Omental fat pad (tissue), 4 donors: ENCODE measurements around the gene PCGF5. TPM values are rescaled to one million over a fixed set of nuclear protein-coding genes. Genes with fewer than 3 reads are reported as not detected.

Experiments
- ATAC-seq: fragments of 150-250 bp; one replicate; pipeline ENCODE4 v1.9.1; 2016; ENCODE audit warnings: mild to moderate bottlenecking, moderate library complexity; ENCODE audit not compliant: low FRiP score
- DNase-seq: peaks from one replicate; pipeline ENCODE4 v3.0.0-alpha.2; 2019; ENCODE audit warnings: low spot score
- CTCF ChIP-seq, 3 donors: fragments of 450-650 bp; IDR thresholded peaks; one replicate each; pipeline ENCODE4 v1.5.1; 2016 to 2017; ENCODE audit warnings: antibody characterized with exemption in 3 of 3, mild to moderate bottlenecking in 3 of 3, moderate library complexity in 2 of 3
- total RNA-seq, 4 donors: library from RNA; depleted of rRNA; stranded (reverse); fragments of >200 nt; gene quantifications; one replicate each; pipeline ENCODE4 v1.1.0, GENCODE V29; 2016

Gene PCGF5
- total RNA-seq, 4 donors from 2014 or later, result 31.9 to 55.4 (median 42.5) TPM

DNA sequence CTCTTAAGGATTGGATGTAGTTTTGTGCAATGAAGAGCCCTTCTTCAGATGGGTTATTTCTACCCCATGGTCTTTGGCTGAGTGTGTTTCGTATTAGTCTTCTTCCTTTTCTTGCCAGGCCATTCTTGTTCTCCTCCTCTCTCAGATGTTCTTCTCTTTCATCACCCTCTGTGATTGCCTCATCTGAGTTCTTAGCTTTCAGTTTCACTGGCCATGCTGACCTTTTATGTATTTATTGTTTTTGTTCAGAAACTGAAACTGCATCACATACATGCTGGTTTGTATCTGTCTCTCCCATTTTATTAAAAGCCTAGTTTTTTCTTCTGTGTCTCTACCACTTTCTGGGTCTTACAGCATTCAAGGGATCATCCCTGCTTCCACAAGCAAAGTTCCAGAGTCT is 21.7 kb upstream of the PCGF5 start:
- DNase-seq (no peak), ATAC-seq (peak; percentile 62)
- no peak for TF ChIP-seq CTCF (IDR thresholded peaks at IDR 0.05)

GRCh38 chr10:91200314-91201212 is 19.9 kb upstream of the PCGF5 start:
- ATAC-seq, result no peak
- no peak for DNase-seq
- no peak for TF ChIP-seq CTCF (IDR thresholded peaks at IDR 0.05)

GRCh38 chr10:91201213-91201996 is 19.1 kb upstream of the PCGF5 start:
- no peak for ATAC-seq

DNA sequence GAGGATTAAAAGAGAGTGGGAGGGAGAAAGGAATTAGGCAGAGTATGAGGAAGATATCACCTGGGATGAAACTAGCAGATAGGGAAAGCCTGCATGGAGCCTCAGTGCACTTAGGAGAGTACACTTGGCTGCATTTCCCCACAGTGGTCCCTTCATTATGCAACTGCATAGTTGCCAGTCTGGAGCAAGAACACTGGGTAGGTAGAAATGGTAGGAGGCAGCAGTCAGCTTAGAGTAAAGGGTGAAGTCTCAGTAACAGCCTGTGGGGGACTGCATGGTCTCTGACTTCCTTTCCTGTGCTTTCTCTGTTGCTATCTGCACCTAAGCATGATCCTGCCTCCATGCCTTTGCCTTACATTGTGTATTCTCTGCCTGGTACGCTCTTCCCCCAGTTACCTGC is 14.0 kb upstream of the PCGF5 start:
- ATAC-seq (no peak), DNase-seq (no peak)
- TF ChIP-seq CTCF (IDR thresholded peaks at IDR 0.05), result no peak

More at GRCh38 chr10:91201213-91201996, 19.1 kb upstream of the PCGF5 start:
- no peak for DNase-seq
- TF ChIP-seq CTCF (IDR thresholded peaks at IDR 0.05), result no peak

DNA sequence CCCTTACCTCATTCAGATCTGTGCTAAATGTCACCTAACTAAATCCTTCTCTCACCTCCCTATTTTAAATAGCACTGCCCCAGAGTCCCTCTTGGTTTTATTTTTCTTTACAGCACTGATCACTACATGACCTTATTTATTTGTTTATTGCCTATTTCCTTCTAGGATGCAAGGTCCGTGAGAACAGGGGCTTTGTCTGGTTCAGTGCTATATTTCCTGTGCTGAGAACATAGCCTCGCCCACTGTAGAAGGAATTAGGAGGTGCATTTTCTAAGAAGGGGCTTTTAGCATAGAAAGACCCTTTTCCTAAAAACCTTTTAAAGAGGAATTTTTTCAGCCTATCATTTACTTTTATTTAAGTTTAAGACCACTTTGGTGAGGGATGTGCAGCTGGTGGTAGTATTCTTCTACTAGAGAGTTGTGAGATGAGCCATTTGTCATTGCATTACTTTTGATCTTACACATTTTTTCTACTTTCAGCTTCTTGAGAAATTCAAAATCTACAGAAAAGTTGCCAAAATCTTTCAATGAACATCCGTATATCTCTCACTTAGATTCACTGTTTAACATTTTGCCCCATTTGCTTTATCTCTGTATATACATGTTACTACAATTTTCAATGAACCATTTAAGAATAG is 13.5 kb upstream of the PCGF5 start:
- no peak for TF ChIP-seq CTCF (IDR thresholded peaks at IDR 0.05)
- DNase-seq, result no peak
- ATAC-seq, result peak; percentile 23

- no peak for DNase-seq
- ATAC-seq, result no peak
- TF ChIP-seq CTCF (IDR thresholded peaks at IDR 0.05), result no peak
These were observed 11.8 kb upstream of the PCGF5 start for GRCh38 chr10:91208642-91209041.
